ENCODE measurements around the gene DDX23. TPM values are rescaled to one million over a fixed set of nuclear protein-coding genes. Genes with fewer than 3 reads are reported as not detected.

DDX23 gene
- total and polyA plus RNA-seq, 5 donors = 21.3 to 38.9 (median 34.8) TPM

GRCh38 chr12:48794870-48795269 is 57.1 kb downstream of the DDX23 start:
- Histone ChIP-seq H3K4me3 (ENCODE audit: low read length) (no peak overlapping the region), H3K27me3 (ENCODE audit: control insufficient read depth, insufficient read depth) (no peaks in the 10 kb centered on the region), H3K27ac (ENCODE audit: low read length) (no peak overlapping the region), H3K9me3 (ENCODE audit: control insufficient read depth, low read length) (no peaks in the 10 kb centered on the region), H3K4me1 (ENCODE audit: control insufficient read depth, insufficient read depth, low read length) (no peaks in the 10 kb centered on the region)
- WGBS = 92% methylated on average over 3 of the region's 3 CpGs
- no peak for ATAC-seq
- no peak for DNase-seq
- intact Hi-C loops (cut with DNase I) = loop anchor here in 3 of 4 donors (2.0 to 5.0 kb wide), 3 partner anchors 40 to 43 kb away; no protein-coding TSS in a partner anchor

- ATAC-seq (no peak), DNase-seq (no peak)
- no peaks in the 10 kb centered on the region for H3K4me1 ChIP-seq (ENCODE audit: control insufficient read depth, insufficient read depth, low read length)
- H3K27me3 ChIP-seq (ENCODE audit: control insufficient read depth, insufficient read depth) = no peaks in the 10 kb centered on the region
- intact Hi-C loops (cut with DNase I) = loop anchor here in 2 of 4 donors (2.0 kb wide), 2 partner anchors 39 to 41 kb away; no protein-coding TSS in a partner anchor
- H3K9me3 ChIP-seq (ENCODE audit: control insufficient read depth, low read length) = no peaks in the 10 kb centered on the region
- no peak overlapping the region for H3K4me3 ChIP-seq (ENCODE audit: low read length)
- 82% methylated on average over 3 of the region's 3 CpGs for WGBS
- H3K27ac ChIP-seq (ENCODE audit: low read length) = no peak overlapping the region
These were observed 58.3 kb downstream of the DDX23 start for GRCh38 chr12:48793696-48794095.

GRCh38 chr12:48789858-48790326 is 62.1 kb downstream of the DDX23 start:
- no peak for DNase-seq
- Histone ChIP-seq H3K4me3 (ENCODE audit: low read length) (peak overlapping the region; percentile 99), H3K27me3 (ENCODE audit: control insufficient read depth, insufficient read depth) (no peaks in the 10 kb centered on the region), H3K27ac (ENCODE audit: low read length) (no peak overlapping the region), H3K4me1 (ENCODE audit: control insufficient read depth, insufficient read depth, low read length) (peaks cover 7% of the 10 kb centered on the region), H3K9me3 (ENCODE audit: control insufficient read depth, low read length) (no peaks in the 10 kb centered on the region)
- ATAC-seq = no peak
- 11% methylated on average over 4 of the region's 4 CpGs for WGBS
- intact Hi-C loops (cut with DNase I) = no loop called here

- WGBS = under 1% methylated on average over 86 of the region's 86 CpGs
- intact Hi-C loops (cut with DNase I) = no loop called here
These were observed 62.8 kb downstream of the DDX23 start, which contains the start of gene ADCY6 for GRCh38 chr12:48788854-48789775. Gene ADCY6 (minus strand): TSS chr12:48789089. CDS start chr12:48783434, 5,655 bp downstream.

GRCh38 chr12:48788524-48788853 is 63.5 kb downstream of the DDX23 start:
- Histone ChIP-seq H3K9me3 (ENCODE audit: control insufficient read depth, low read length) (no peaks in the 10 kb centered on the region), H3K27ac (ENCODE audit: low read length) (peak overlapping the region; percentile 94), H3K4me3 (ENCODE audit: low read length) (peak overlapping the region; percentile 99), H3K4me1 (ENCODE audit: control insufficient read depth, insufficient read depth, low read length) (peaks cover 7% of the 10 kb centered on the region), H3K27me3 (ENCODE audit: control insufficient read depth, insufficient read depth) (no peaks in the 10 kb centered on the region)
- peak in 1 of 2 donors; percentile 1 for ATAC-seq
- under 1% methylated on average over 25 of the region's 25 CpGs for whole genome bisulfite sequencing
- peak in 1 of 3 donors; percentile 76 for DNase-seq
- intact Hi-C loops (cut with DNase I) = no loop called here

More at GRCh38 chr12:48788854-48789775, 62.8 kb downstream of the DDX23 start, which contains the start of gene ADCY6:
- Histone ChIP-seq H3K4me3 (ENCODE audit: low read length) (peak within 1 kb of the TSS; percentile 99), H3K4me1 (ENCODE audit: control insufficient read depth, insufficient read depth, low read length) (peaks cover 7% of the 10 kb centered on the region), H3K27me3 (ENCODE audit: control insufficient read depth, insufficient read depth) (no peaks in the 10 kb centered on the region), H3K9me3 (ENCODE audit: control insufficient read depth, low read length) (no peaks in the 10 kb centered on the region), H3K27ac (ENCODE audit: low read length) (peak within 1 kb of the TSS; percentile 94)
- peak; percentile 86 to 87 for ATAC-seq
- DNase-seq = peak; percentile 85 to 94 (median 94)

GRCh38 chr12:48787791-48788523 is 64.0 kb downstream of the DDX23 start:
- intact Hi-C loops (cut with DNase I) = no loop called here
- DNase-seq (no peak), ATAC-seq (peak; percentile 38 to 47)
- WGBS = 13% methylated on average over 11 of the region's 11 CpGs
- Histone ChIP-seq H3K9me3 (ENCODE audit: control insufficient read depth, low read length) (no peaks in the 10 kb centered on the region), H3K27me3 (ENCODE audit: control insufficient read depth, insufficient read depth) (no peaks in the 10 kb centered on the region), H3K27ac (ENCODE audit: low read length) (peak overlapping the region; percentile 94), H3K4me3 (ENCODE audit: low read length) (peak overlapping the region; percentile 99), H3K4me1 (ENCODE audit: control insufficient read depth, insufficient read depth, low read length) (peaks cover 7% of the 10 kb centered on the region)

GRCh38 chr12:48786591-48787544 is 65.1 kb downstream of the DDX23 start:
- peak overlapping the region; percentile 99 for H3K4me3 ChIP-seq (ENCODE audit: low read length)
- intact Hi-C loops (cut with DNase I) = no loop called here

GRCh38 chr12:48783432-48783831 is 68.5 kb downstream of the DDX23 start:
- intact Hi-C loops (cut with DNase I) = no loop called here
- no peak for ATAC-seq
- WGBS = 93% methylated on average over 4 of the region's 4 CpGs
- Histone ChIP-seq H3K4me3 (ENCODE audit: low read length) (no peak overlapping the region), H3K9me3 (ENCODE audit: control insufficient read depth, low read length) (no peaks in the 10 kb centered on the region), H3K4me1 (ENCODE audit: control insufficient read depth, insufficient read depth, low read length) (peaks cover 27% of the 10 kb centered on the region), H3K27ac (ENCODE audit: low read length) (no peak overlapping the region), H3K27me3 (ENCODE audit: control insufficient read depth, insufficient read depth) (no peaks in the 10 kb centered on the region)
- no peak for DNase-seq

More at GRCh38 chr12:48786591-48787544, 65.1 kb downstream of the DDX23 start:
- H3K4me1 ChIP-seq (ENCODE audit: control insufficient read depth, insufficient read depth, low read length) = peaks cover 10% of the 10 kb centered on the region
- peak overlapping the region; percentile 94 for H3K27ac ChIP-seq (ENCODE audit: low read length)
- H3K27me3 ChIP-seq (ENCODE audit: control insufficient read depth, insufficient read depth) = no peaks in the 10 kb centered on the region
- 24% methylated on average over 7 of the region's 7 CpGs for WGBS
- peak; percentile 72 to 74 for ATAC-seq
- DNase-seq = peak; percentile 52 to 76 (median 71)
- H3K9me3 ChIP-seq (ENCODE audit: control insufficient read depth, low read length) = no peaks in the 10 kb centered on the region

GRCh38 chr12:48782457-48783395 is 69.2 kb downstream of the DDX23 start:
- WGBS = 78% methylated on average over 63 of the region's 63 CpGs
- peaks cover 29% of the 10 kb centered on the region for H3K4me1 ChIP-seq (ENCODE audit: control insufficient read depth, insufficient read depth, low read length)
- H3K9me3 ChIP-seq (ENCODE audit: control insufficient read depth, low read length) = no peaks in the 10 kb centered on the region
- no peak overlapping the region for H3K4me3 ChIP-seq (ENCODE audit: low read length)
- ATAC-seq = no peak
- no peak overlapping the region for H3K27ac ChIP-seq (ENCODE audit: low read length)
- no peak for DNase-seq
- intact Hi-C loops (cut with DNase I) = no loop called here
- no peaks in the 10 kb centered on the region for H3K27me3 ChIP-seq (ENCODE audit: control insufficient read depth, insufficient read depth)

Data from right cardiac atrium (tissue), 5 donors.